Astrocyte (in vitro differentiated cells and primary cell): ENCODE data around the gene CMIP. TPM values are rescaled to one million over a fixed set of nuclear protein-coding genes. Genes with fewer than 3 reads are reported as not detected.

ENCODE experiments used
- DNase-seq: peaks from one replicate; pipeline ENCODE4 v3.0.0-alpha.2; 2010; ENCODE audit warnings: low read depth
- FAIRE-seq: peaks from 2 replicates; lab custom pipeline; 2011; peaks lifted over from hg19 to GRCh38; lab: Jason Lieb, UNC
- H2AFZ ChIP-seq: 2 replicates; pipeline ENCODE4 v1.6.0; 2012; ENCODE audit warnings: low read depth, low read length, inconsistent platforms
- H3K27ac ChIP-seq: 2 replicates; pipeline ENCODE4 v1.5.1; 2011; ENCODE audit warnings: low read depth, low read length, inconsistent platforms
- H3K27me3 ChIP-seq: 2 replicates; pipeline ENCODE4 v1.6.0; 2011; ENCODE audit warnings: low read length, inconsistent platforms; ENCODE audit not compliant: insufficient read depth
- H3K36me3 ChIP-seq: 2 replicates; pipeline ENCODE4 v1.5.1; 2011; ENCODE audit warnings: low read length, inconsistent platforms; ENCODE audit not compliant: insufficient read depth
- H3K4me1 ChIP-seq: 2 replicates; pipeline ENCODE4 v1.5.1; 2011; ENCODE audit warnings: low read length, inconsistent platforms; ENCODE audit not compliant: insufficient read depth
- H3K4me2 ChIP-seq: 2 replicates; pipeline ENCODE4 v1.6.0; 2012; ENCODE audit warnings: low read length, inconsistent platforms
- H3K4me3 ChIP-seq: 2 replicates; pipeline ENCODE4 v1.5.1; 2011; ENCODE audit warnings: low read depth, mild to moderate bottlenecking, low read length, inconsistent platforms; ENCODE audit not compliant: insufficient read depth
- H3K79me2 ChIP-seq: 2 replicates; pipeline ENCODE4 v1.6.0; 2012; ENCODE audit warnings: mild to moderate bottlenecking, low read length, inconsistent platforms; ENCODE audit not compliant: insufficient read depth
- H3K9ac ChIP-seq: 2 replicates; pipeline ENCODE4 v1.6.0; 2012; ENCODE audit warnings: mild to moderate bottlenecking, low read length, inconsistent platforms
- H3K9me3 ChIP-seq: 2 replicates; pipeline ENCODE4 v1.5.1; 2012; ENCODE audit warnings: low read depth, mild to moderate bottlenecking, low read length, inconsistent platforms; ENCODE audit not compliant: insufficient read depth
- H4K20me1 ChIP-seq: 2 replicates; pipeline ENCODE4 v1.6.0; 2012; ENCODE audit warnings: low read length, inconsistent platforms; ENCODE audit not compliant: insufficient read depth
- H3K27ac Mint-ChIP-seq: one replicate; pipeline ENCODE4 v1.8.0; 2021; ENCODE audit warnings: mild to moderate bottlenecking, mixed read lengths; ENCODE audit not compliant: unreplicated experiment
- H3K27me3 Mint-ChIP-seq: one replicate; pipeline ENCODE4 v1.8.0; 2021; ENCODE audit warnings: low read depth, mixed read lengths; ENCODE audit not compliant: unreplicated experiment
- H3K36me3 Mint-ChIP-seq: one replicate; pipeline ENCODE4 v1.8.0; 2021; ENCODE audit warnings: low read depth, mixed read lengths; ENCODE audit not compliant: unreplicated experiment
- H3K4me1 Mint-ChIP-seq: one replicate; pipeline ENCODE4 v1.8.0; 2021; ENCODE audit warnings: low read depth, mixed read lengths; ENCODE audit not compliant: unreplicated experiment
- H3K4me3 Mint-ChIP-seq: one replicate; pipeline ENCODE4 v1.8.0; 2021; ENCODE audit warnings: mild to moderate bottlenecking, moderate library complexity, mixed read lengths; ENCODE audit not compliant: unreplicated experiment
- H3K9me3 Mint-ChIP-seq: one replicate; pipeline ENCODE4 v1.8.0; 2021; ENCODE audit warnings: mild to moderate bottlenecking, mixed read lengths; ENCODE audit not compliant: unreplicated experiment
- EZH2 ChIP-seq: IDR thresholded peaks from 2 replicates; pipeline ENCODE4 v1.6.1; 2012; ENCODE audit warnings: mild to moderate bottlenecking, low read length, inconsistent platforms; ENCODE audit not compliant: insufficient read depth
- total RNA-seq: library from RNA; stranded (reverse); gene quantifications from 2 replicates; pipeline ENCODE4 v1.2.1, GENCODE V29; 2021
- TF ChIP-seq, protein P1 (sequence below): IDR thresholded peaks from 2 replicates; pipeline ENCODE4 v1.5.1; 2011; ENCODE audit warnings: low read depth, mild to moderate bottlenecking, inconsistent platforms, low read length, moderate library complexity; ENCODE audit not compliant: insufficient read depth

The CMIP gene
- total RNA-seq, 1 donor from 2014 or later, result 71.5 TPM

GRCh38 chr16:81505011-81505661, 60.5 kb downstream of the CMIP start:
- FAIRE-seq (no peak), DNase-seq (no peak)
- Histone ChIP-seq H3K27ac (no peak overlapping the region), H2AFZ (no peak overlapping the region), H3K27me3 (no peaks in the 10 kb centered on the region), H3K36me3 (no peaks in the 10 kb centered on the region), H3K79me2 (peaks cover 81% of the 10 kb centered on the region), H4K20me1 (peaks cover 51% of the 10 kb centered on the region), H3K4me2 (no peak overlapping the region), H3K9ac (no peak overlapping the region), H3K9me3 (no peaks in the 10 kb centered on the region), H3K4me3 (no peak overlapping the region), H3K4me1 (peaks cover 8% of the 10 kb centered on the region)
- Mint-ChIP-seq H3K36me3 (peaks cover 8% of the 10 kb centered on the region), H3K27ac (no peak overlapping the region), H3K4me3 (no peak overlapping the region), H3K4me1 (peaks cover 24% of the 10 kb centered on the region), H3K9me3 (no peaks in the 10 kb centered on the region), H3K27me3 (no peaks in the 10 kb centered on the region)
- TF ChIP-seq, protein P1, sequence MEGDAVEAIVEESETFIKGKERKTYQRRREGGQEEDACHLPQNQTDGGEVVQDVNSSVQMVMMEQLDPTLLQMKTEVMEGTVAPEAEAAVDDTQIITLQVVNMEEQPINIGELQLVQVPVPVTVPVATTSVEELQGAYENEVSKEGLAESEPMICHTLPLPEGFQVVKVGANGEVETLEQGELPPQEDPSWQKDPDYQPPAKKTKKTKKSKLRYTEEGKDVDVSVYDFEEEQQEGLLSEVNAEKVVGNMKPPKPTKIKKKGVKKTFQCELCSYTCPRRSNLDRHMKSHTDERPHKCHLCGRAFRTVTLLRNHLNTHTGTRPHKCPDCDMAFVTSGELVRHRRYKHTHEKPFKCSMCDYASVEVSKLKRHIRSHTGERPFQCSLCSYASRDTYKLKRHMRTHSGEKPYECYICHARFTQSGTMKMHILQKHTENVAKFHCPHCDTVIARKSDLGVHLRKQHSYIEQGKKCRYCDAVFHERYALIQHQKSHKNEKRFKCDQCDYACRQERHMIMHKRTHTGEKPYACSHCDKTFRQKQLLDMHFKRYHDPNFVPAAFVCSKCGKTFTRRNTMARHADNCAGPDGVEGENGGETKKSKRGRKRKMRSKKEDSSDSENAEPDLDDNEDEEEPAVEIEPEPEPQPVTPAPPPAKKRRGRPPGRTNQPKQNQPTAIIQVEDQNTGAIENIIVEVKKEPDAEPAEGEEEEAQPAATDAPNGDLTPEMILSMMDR, result no peak
- no peak for TF ChIP-seq EZH2

- H3K4me3 ChIP-seq, result no peak overlapping the region
- FAIRE-seq (no peak), DNase-seq (no peak)
- H3K27me3 ChIP-seq, result no peaks in the 10 kb centered on the region
- no peaks in the 10 kb centered on the region for H3K27me3 Mint-ChIP-seq
- H3K4me3 Mint-ChIP-seq, result no peak overlapping the region
- H3K36me3 Mint-ChIP-seq, result peaks cover 17% of the 10 kb centered on the region
- no peak overlapping the region for H3K27ac ChIP-seq
- no peak overlapping the region for H2AFZ ChIP-seq
- no peak overlapping the region for H3K4me2 ChIP-seq
- no peak overlapping the region for H3K9ac ChIP-seq
- H3K4me1 ChIP-seq, result peaks cover 21% of the 10 kb centered on the region
- no peaks in the 10 kb centered on the region for H3K9me3 ChIP-seq
- no peak for TF ChIP-seq EZH2
- TF ChIP-seq, protein P1, result no peak
- H4K20me1 ChIP-seq, result peaks cover 25% of the 10 kb centered on the region
- no peaks in the 10 kb centered on the region for H3K36me3 ChIP-seq
- peaks cover 12% of the 10 kb centered on the region for H3K9me3 Mint-ChIP-seq
- peaks cover 78% of the 10 kb centered on the region for H3K79me2 ChIP-seq
- H3K27ac Mint-ChIP-seq, result no peak overlapping the region
- peaks cover 29% of the 10 kb centered on the region for H3K4me1 Mint-ChIP-seq
These were observed 64.8 kb downstream of the CMIP start for GRCh38 chr16:81509404-81509803.

- Histone ChIP-seq H3K27me3 (no peaks in the 10 kb centered on the region), H3K9me3 (no peaks in the 10 kb centered on the region), H3K4me2 (no peak overlapping the region), H3K27ac (no peak overlapping the region), H3K36me3 (no peaks in the 10 kb centered on the region), H4K20me1 (peaks cover 26% of the 10 kb centered on the region), H2AFZ (no peak overlapping the region), H3K79me2 (peaks cover 78% of the 10 kb centered on the region), H3K4me1 (peaks cover 21% of the 10 kb centered on the region), H3K4me3 (no peak overlapping the region), H3K9ac (no peak overlapping the region)
- FAIRE-seq (no peak), DNase-seq (no peak)
- Mint-ChIP-seq H3K27ac (no peak overlapping the region), H3K9me3 (peaks cover 12% of the 10 kb centered on the region), H3K36me3 (peaks cover 15% of the 10 kb centered on the region), H3K4me1 (peaks cover 27% of the 10 kb centered on the region), H3K4me3 (no peak overlapping the region), H3K27me3 (no peaks in the 10 kb centered on the region)
- TF ChIP-seq, protein P1, result no peak
- TF ChIP-seq EZH2, result no peak
These were observed 65.4 kb downstream of the CMIP start for GRCh38 chr16:81510016-81510415.
